COR-L47 (cell line): Measurements from ENCODE around the gene RBM38.

Source experiments
- DNase-seq: peaks from one replicate; lab custom pipeline; 2025; lab: John Stamatoyannopoulos, UW

The RBM38 gene

DNA sequence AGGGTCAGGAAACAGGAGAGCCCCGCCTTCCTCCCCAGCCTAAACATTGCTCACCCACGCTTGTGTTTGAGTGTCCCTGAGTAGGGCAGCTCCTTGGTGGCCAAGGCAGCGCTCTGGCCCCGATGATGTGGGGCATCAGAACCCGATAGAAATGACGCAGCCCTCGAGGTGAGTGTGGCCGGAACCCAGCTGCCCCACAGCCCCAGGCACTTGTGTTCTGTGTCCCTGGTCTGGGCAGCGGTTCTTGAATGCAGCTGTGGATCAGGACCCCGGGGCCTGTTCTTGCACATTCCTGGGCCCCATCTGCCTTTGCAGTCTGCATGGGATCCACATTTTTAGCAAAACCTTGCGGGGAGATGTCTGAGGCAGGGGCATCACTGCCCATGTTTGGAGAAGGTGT lies 12.8 kb downstream of the RBM38 start:
- no peak for DNase-seq

DNA sequence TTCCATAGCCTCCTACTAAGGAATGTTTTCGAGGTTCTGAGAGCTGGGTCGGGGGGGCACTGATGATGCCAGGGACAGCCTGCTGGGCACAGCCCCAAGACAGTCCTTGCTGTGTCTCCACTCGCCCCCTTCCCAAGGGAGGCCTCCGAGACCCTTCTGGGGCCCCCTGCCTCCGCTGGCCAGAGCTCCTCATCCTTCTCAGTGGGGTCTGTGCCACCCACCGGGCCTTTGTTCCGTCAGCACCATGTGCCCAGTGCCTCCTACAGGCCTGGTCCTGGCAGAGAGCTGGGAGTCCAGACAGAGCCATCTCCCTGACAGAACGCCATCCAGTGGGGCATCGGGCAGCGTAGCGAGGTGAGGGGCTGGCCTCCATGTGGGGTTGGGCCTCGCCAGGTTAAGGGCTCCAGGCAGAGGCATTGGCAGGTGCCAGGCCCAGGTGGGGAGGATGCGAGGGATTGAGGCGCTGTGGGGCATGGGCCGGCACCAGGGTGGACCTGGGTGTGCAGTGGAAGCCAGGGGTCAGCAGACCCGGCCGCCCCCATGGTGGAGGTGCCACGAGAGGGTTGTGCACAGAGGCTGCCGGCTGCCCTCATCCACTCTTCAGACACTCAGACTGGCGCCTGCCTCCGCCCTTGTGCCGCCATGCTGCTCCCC lies 13.3 kb downstream of the RBM38 start:
- DNase-seq: no peak

DNA sequence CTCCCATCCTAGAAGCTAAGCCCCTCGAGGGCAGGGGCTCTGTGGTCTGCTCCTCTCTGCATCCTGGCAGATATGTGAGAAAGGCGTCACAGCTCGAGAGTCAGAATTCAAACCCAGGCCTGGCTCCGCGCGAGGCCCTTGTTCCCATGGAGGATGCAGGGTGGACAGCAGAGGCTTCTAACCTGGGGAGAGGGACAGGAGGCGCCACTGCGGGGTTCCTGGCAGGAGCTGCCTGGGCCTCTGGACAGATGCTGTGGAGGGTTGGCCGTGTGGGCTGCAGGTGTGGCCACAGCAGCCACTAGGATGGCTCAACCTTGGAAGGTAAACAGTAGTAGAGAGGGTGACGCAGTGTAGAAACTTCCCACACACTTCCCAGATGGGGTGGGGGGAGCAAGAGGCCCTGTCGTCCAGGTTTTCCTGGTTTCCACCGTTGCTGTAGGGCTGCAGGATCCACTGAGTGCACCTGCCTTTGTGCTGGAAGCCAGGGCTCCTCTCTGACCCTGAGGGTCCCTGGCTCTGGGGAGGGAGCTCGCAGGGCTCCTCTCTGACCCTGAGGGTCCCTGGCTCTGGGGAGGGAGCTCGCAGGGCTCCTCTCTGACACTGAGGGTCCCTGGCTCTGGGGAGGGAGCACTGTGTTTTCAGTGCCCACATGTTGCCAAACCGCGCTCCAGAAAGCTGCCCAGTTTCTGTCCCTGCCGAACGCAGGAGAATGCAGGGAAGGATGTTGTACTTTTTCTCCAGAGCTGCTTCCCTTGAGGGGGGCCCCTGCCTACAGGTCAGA lies 14.2 kb downstream of the RBM38 start:
- no peak for DNase-seq

DNA sequence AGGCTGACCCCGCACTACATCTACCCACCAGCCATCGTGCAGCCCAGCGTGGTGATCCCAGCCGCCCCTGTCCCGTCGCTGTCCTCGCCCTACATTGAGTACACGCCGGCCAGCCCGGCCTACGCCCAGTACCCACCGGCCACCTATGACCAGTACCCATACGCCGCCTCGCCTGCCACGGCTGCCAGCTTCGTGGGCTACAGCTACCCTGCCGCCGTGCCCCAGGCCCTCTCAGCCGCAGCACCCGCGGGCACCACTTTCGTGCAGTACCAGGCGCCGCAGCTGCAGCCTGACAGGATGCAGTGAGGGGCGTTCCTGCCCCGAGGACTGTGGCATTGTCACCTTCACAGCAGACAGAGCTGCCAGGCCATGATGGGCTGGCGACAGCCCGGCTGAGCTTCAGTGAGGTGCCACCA lies 16.4 kb downstream of the RBM38 start:
- DNase-seq: no peak

DNA sequence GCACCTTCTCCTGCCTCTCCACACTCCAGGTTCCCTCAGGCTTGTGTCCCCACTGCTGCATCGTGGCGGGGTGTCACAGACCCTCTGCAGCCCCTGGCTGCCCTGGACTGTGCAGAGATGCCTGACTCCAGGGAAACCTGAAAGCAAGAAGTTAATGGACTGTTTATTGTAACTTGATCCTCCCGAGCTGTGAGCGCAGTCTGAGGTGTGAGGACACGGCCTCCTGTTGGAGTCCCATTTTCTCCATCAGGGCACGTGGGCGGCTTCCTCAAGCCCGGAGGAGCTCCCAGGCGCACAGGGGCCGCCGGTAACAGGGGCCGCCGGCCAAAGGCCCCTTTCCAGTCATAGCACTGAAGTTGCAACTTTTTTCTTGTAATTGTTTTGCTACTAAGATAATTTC lies 16.9 kb downstream of the RBM38 start:
- DNase-seq: no peak

DNA sequence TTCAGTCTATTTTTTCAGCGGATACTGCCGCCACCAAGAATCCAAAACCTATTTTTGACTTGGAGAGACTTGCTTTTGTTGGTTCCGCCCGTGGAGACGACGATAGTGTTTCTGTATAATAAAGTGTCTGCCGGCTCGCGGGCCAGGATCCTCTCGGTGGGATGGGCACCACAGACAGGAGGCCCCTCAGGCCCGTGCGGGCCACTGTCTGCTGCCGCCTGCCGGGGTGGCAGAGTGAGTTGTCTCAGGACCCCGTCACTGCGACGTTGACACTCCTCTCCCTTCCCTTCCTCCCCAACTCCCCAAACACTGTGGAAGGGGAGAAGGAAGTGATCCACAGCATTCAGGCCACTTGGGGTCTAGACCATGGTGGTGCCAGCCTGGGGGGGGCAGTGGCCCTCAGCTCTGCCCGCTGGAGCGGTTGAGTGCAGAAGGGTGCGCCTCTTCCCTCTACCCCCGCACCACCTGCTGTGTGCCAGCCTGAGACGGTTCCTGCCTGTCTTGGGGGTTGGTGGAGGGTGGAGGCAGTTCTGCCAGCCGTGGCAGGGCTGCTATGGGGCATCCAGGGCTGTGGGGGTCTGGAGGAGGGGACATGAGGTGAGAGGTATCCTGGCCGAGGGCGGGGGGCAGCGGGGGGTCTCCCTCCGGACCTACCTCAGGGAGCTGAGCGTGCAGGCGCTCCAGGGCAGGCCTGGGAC lies 17.5 kb downstream of the RBM38 start:
- DNase-seq: no peak

DNA sequence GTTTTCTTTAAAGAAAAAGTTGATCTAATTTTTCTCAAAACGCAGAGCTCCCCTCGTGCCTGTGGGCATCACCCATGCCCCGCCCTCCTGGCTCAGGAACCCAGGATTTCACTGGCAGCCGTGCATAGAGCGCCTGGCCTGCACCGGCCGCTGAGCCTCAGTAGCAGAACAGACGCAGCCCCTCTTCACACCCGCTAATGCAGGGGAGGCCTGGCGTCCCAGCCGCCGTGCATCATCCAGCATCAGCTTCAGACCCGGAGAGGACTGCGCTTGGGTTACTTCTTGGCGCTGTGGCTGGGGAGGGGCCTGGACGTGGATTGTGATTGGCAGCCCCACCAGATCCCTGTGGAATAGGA lies 18.1 kb downstream of the RBM38 start:
- DNase-seq: no peak

DNA sequence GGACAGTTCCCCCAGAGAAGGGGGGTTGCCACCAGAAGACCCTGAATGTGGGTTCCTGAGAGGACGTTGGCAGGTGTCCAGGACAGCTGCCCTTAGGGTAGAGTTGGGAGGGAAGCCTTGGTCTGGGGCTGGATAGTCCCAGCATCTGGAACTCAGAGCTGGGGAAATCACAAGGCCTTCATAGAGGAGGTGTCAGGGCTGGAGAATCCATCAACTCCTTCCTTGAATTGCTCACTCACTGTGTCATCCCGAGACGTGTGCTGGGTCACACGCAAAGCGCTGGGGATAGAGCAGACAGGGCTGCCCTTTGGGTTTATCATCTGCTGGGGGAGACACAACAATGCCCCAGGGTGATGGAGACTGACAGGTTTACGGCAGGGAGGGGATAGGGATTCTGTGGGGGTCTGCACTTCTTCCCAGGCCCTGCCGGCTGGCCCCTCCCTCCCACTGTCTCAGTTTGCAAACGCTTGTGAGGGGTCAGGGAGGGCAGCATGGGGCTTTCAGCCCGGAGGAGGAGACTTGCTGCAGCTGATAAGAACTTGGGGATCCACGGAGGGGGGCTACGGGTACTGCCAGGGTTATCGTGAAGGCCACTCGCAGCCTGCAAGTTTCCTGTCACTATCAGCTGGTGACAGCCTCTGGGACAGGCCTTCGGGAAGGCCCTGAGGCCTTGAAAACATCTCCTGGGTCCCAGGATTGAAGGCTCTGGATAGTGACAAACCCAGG lies 18.6 kb downstream of the RBM38 start:
- DNase-seq: no peak

DNA sequence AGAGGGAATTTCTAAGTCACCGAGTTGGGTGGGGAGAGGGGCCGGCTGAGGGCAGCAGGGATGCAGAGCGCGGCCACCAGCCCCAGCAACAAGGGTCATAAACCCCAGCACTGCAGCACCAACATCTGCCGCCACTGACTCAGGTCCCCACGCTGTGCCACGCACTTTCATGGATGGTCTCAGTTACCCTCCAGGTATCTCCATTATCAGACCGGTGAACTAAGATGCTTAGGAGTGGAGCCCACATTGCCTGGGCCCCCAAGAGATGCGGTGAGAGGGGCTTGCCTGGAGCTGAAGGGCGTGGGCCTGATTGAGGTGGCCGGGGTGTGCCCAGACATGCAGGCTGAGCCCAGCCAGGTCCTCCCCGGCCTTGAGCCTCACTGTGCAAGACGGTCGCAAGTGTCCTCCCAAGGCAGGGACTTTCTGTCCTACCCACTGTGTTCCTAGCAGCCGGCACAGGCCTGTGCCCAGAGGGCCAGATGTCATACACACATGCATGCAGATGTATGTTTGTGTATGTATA lies 19.3 kb downstream of the RBM38 start:
- no peak for DNase-seq

DNA sequence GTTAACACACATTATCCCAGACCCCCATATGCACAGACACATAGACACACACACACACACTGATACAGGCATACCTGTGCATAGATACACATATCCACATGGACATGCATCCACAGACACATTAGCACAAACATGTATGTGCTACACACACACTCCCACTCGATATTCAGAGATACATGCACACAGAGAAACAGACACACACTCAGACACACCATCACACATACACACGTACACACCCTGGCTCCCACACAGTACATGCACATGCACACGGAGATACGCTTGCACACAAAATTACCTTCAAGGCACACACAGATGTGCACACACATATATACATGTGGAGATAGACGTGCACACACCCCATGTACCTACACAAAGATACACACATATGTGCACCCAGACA lies 19.7 kb downstream of the RBM38 start:
- no peak for DNase-seq

DNA sequence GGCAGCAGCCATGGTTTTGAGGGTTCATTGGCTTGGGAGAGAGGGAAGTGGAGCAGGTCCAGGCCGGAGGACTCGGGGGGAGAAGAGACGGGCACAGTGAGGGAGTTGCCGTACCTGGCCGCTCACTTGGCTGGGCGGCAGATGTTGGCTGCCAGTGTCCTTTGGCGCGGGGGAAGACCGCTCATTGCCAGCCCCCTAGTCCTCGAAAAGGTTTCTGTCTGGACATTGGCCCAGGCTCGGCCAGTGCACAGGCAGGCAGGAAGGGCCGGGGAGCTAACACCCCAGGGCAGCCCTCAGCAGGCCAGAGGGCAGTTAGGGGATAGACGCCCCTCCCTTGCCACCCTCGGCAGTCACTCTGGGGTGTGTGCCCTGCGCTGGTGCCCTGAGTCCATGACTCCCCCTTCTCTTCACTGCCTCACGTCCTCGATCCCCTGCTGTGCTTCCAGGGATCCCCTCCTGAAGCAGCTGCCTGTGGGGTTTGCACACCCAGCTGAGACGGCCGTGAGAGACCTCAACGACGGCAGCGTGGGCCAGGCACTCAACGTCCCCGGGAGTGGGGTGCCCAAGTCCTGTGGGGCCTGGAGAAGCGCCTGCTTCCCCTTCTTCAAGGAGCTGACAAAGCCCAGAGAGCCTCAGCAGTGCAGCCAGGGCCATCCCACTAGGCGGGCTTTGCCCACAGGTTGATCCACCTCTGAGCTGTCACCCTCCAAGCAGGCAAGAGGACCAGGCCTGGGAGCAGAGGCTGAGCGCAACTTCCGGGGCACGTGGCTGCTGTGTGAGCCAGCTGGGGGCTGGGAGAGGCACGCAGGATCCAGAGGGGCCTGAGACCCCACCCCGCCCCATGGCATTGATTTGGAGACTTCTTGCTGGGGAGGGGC lies 20.4 kb downstream of the RBM38 start:
- no peak for DNase-seq

DNA sequence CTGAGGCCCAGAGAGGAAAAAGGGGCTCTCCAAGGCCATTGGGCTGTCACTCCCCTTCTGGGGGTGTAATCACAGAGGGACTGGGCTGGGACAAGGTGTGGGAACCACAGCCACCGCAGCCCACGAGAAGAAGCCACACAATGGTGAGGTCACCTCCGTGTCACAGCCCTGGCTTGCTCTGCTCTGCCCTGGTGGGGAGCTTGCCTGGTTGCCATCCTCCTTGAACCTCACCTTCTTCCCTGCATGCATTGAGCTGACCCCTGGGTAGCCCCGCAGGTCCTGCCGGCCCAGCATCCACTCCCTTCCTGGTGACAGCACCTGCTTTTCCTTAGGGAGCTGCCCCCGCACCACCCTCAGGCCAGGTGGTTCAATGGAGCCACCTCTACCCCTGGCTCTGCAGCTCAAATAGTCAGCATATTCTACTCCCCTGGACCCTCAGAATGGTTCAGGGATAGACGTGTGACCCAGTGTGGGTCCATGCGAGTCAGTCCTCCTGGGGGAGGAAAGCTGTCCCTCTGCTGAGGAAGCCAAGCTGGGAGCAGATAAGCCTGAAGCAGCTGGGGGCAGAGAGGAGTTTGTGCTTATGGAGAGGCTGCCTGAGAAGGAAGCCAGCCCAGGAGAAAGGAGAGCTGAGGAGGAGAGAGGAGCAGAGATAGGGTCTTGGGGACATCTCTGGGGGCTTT lies 21.3 kb downstream of the RBM38 start:
- DNase-seq: no peak

DNA sequence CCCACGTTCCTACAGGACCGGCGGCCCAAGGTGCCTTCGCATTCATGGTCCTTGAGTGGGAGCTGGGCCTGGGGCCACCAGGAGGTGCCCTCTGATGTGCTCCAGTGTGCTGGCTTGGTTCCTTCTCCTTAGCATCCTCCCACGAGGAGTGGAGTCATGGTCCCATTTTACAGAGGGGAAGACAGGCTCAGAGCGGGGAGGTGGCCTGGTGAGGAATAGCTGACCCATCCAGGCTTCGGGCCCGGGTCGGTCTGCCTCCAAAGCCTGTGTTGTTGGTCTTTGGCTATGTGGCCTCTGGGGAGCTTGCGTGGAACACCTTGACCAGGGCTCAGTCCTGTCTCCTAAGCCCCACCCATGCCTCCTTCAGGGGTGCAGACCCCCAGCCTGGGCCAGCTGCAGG lies 22.8 kb downstream of the RBM38 start:
- DNase-seq: no peak

DNA sequence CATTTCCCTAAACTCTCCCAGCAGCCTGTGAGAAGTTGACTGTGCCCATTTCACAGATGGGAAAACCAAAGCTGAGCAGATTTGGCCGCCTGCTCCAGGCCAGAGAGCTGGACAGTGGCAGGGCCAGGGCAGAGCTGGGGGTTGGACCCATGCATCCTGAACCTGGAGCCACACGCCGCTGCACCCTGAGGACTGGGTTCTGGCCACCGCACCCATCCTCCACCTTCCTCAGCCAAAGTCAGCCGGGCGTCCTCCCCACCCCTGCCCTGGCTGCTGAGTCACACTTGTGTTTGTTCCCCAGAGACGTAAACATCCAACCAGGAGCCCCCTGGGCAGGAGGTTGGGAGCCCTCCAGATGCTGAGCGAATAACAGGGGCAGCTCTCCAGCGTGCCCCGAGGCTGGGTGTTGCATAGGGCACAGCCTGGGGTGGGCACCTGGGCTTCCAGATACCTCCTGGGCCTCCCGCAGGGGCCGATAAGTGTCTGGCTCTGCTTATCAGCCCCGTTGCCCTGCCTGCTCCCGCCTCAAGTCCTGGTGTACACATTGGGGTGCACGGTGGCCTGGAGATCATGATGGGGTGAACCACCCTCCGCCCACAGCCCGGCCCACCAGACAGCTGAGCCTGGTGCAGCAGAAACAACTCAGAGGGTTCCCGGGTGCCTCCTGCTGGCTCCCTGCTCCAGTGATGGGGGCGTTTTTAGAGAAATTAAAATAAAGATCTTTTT lies 23.8 kb downstream of the RBM38 start:
- no peak for DNase-seq

DNA sequence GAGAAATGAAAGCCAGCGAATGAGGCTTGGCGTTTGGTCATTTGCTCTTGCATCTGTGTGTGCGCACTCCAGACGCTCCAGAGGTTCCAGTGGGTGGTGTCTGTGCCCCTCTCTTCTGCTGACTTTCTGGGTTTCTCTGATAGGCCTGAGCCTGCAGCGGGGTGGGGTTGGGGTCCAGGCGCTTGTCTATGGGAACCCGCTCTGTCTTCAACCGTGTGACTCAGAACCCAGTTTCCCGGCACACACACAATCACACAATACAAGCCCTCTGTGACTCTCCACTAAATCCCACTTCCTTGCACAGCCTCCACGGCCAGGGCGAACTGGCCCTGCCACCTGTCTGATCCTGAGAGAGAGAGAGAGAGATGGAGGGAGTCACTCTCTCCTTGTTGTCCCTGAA lies 24.6 kb downstream of the RBM38 start:
- DNase-seq: no peak

DNA sequence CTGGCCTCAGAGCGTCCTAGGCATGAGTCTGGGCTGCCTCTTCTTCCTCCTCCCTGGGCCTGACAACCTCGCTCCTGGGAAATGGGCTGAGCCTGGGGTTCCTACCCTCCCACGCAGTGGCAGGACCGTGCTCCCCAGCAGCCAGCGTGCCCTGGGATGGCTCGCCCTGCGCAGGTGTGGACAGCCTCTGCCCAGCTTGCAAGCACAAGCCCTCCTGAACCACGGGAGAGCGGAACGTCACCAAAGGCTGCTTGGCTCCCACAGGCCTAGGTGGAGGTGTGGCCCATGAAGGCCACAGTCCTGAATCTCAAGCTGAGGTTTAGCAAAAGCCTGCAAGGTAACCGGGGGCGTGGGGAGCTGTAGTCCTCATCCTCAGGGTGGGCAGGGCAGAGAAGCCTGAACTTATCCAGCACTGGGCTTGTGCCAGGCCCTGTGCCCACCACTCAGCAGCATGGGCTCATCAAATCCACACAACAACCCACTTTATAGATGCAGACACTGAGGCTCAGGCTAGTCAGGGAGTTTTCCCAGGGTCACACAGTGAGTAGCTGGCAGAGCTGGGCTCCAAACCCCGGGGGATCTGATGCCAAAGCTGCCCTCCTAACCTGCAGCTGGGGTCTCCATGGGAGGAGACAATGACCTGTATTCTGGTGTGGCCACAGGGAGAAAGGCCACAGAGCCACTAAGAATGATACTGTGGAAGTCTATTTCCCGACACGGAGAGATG lies 25.3 kb downstream of the RBM38 start:
- no peak for DNase-seq

DNA sequence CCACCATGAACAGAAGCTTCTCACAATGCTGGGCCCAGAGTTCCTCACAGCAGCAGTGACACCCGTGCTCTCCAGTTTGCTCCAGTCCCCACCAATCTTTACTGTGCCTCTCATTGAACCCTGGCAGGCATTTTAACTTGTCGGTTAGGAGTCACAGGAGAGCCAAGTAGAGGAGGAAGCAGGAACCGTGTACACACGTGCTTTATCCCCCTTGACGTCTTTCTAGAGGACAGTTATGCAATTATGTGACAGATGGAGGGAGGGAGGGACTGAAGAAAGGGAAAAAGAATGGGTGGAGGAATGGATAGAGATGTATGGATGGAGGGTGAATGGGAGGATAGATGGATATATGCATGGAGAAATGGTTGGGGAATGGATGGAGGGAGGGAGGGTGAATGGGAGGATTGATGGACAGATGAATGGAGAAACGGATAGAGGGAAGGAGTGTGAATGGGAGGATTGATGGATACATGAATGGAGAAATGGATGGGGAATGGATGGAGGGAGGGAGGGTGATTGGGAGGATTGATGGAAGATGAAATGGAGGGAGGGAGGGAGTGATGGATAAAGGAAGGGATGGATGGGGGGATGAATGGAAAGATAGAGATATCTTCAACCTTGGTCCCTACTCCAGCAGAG lies 26.0 kb downstream of the RBM38 start:
- DNase-seq: no peak

DNA sequence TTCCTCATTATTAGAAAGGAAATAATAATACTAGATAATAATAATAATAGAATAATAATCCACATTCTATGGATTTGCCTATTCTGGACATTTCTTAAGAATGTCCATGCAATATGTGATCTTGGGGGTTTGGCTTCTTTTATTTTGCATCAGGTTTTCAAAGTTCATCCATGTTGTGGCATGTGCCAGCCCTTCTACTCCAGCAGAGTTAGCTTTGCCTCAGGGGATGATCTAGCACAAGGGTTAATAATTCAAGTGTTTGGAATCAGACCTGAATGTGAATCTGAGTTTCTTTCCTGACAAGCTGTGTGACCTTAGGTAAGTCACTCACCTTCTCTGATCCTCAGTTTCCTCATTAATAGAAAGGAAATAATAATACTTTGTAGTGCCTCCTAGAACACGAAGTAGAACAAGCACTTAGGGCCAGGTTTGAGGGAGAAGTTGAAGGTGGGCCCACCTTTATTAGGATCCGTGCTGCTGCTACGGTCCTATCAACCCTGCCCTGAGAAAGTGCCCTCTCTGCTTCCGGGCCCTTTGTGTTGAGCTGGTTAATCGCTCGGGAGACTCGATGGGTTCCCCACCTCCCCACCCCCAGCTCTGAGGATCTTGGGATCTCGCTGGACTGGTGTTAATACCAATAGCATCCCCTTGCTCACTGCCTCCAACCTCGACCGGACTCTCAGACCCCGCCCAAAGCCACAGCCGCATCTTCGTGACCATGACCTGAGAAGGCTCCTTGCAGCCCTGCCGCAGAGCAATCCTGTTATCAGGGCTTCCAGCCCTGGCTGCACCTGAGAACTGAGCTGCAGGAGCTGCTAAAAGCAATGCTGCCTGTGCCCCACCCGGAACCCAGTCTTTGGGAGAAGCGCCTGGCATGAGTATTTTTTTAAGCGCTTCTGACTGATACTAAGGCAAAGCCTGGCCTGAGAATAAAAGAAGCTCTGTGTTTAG lies 26.9 kb downstream of the RBM38 start:
- DNase-seq: no peak
